ENCODE results near the gene ACAT1. TPM values are rescaled to one million over a fixed set of nuclear protein-coding genes. Genes with fewer than 3 reads are reported as not detected.

ACAT1 gene
- total RNA-seq, 4 donors from 2014 or later, result 288 to 950 (median 605) TPM

GRCh38 chr11:108137212-108137611, 15.8 kb downstream of the ACAT1 start:
- Histone ChIP-seq H3K27me3 (no peaks in the 10 kb centered on the region), H3K4me1 (peaks cover 16 to 17% of the 10 kb centered on the region in 2 donors), H3K9me3 (no peaks in the 10 kb centered on the region), H3K36me3 (peaks cover 8 to 59% of the 10 kb centered on the region in 2 donors), H3K27ac (peak overlapping the region in 3 of 4 donors; percentile 33 to 70 (median 67)), H3K4me3 (no peak overlapping the region)
- in situ Hi-C loops (cut with MboI; ENCODE audit: low sequenced_read_pairs in 4 of 4) (no loop called here), intact Hi-C loops (cut with DNase I; ENCODE audit: low total_unique reads) (no loop called here)
- DNase-seq, result no peak
- TF ChIP-seq, protein P1, sequence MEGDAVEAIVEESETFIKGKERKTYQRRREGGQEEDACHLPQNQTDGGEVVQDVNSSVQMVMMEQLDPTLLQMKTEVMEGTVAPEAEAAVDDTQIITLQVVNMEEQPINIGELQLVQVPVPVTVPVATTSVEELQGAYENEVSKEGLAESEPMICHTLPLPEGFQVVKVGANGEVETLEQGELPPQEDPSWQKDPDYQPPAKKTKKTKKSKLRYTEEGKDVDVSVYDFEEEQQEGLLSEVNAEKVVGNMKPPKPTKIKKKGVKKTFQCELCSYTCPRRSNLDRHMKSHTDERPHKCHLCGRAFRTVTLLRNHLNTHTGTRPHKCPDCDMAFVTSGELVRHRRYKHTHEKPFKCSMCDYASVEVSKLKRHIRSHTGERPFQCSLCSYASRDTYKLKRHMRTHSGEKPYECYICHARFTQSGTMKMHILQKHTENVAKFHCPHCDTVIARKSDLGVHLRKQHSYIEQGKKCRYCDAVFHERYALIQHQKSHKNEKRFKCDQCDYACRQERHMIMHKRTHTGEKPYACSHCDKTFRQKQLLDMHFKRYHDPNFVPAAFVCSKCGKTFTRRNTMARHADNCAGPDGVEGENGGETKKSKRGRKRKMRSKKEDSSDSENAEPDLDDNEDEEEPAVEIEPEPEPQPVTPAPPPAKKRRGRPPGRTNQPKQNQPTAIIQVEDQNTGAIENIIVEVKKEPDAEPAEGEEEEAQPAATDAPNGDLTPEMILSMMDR (IDR thresholded peaks at IDR 0.05 in 4 of 5, conservative IDR thresholded peaks at IDR 0.05 in 1 of 5), result no peak
- no peak for TF ChIP-seq POLR2A (IDR thresholded peaks at IDR 0.05)
- no peak for ATAC-seq

GRCh38 chr11:108142304-108142703, 20.9 kb downstream of the ACAT1 start:
- Histone ChIP-seq H3K27ac (no peak overlapping the region), H3K27me3 (no peaks in the 10 kb centered on the region), H3K36me3 (peaks cover 13 to 92% of the 10 kb centered on the region in 2 donors), H3K9me3 (no peaks in the 10 kb centered on the region), H3K4me3 (no peak overlapping the region), H3K4me1 (no peaks in the 10 kb centered on the region)
- DNase-seq, result no peak
- in situ Hi-C loops (cut with MboI; ENCODE audit: low sequenced_read_pairs in 4 of 4), result no loop called here
- intact Hi-C loops (cut with DNase I; ENCODE audit: low total_unique reads), result no loop called here
- no peak for TF ChIP-seq POLR2A (IDR thresholded peaks at IDR 0.05)
- TF ChIP-seq, protein P1 (IDR thresholded peaks at IDR 0.05 in 4 of 5, conservative IDR thresholded peaks at IDR 0.05 in 1 of 5), result no peak
- no peak for ATAC-seq

DNA sequence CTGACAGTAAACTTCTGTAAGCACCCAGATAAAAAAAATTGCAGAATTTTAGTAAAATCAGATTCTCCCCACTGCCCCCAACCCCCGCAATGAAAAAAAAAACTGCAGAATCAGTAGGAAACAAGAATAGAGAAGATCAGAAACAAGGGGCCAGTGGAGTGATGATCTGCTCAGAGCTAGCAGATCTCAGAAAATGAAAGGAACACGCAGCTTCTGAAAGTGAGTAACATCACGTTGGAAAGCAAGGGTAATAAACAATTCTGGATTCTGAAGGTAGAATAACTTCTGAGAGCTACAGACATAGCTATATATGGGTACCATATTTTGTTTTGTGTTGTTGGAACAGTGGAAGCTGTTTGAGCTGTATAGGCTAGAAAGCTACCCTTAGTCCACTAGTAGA, 23.2 kb downstream of the ACAT1 start:
- intact Hi-C loops (cut with DNase I; ENCODE audit: low total_unique reads), result no loop called here
- ATAC-seq (no peak), DNase-seq (no peak)
- Histone ChIP-seq H3K4me3 (no peak overlapping the region), H3K27ac (no peak overlapping the region), H3K27me3 (no peaks in the 10 kb centered on the region), H3K9me3 (no peaks in the 10 kb centered on the region), H3K36me3 (peaks cover 10 to 100% of the 10 kb centered on the region in 2 donors), H3K4me1 (no peaks in the 10 kb centered on the region)
- TF ChIP-seq, protein P1 (IDR thresholded peaks at IDR 0.05 in 4 of 5, conservative IDR thresholded peaks at IDR 0.05 in 1 of 5), result no peak
- no peak for TF ChIP-seq POLR2A (IDR thresholded peaks at IDR 0.05)
- in situ Hi-C loops (cut with MboI; ENCODE audit: low sequenced_read_pairs in 4 of 4), result no loop called here

- Histone ChIP-seq H3K4me3 (no peak overlapping the region), H3K36me3 (peaks cover 5 to 96% of the 10 kb centered on the region in 2 donors), H3K27ac (peak overlapping the region in 1 of 4 donors; percentile 19), H3K4me1 (no peaks in the 10 kb centered on the region), H3K9me3 (no peaks in the 10 kb centered on the region), H3K27me3 (no peaks in the 10 kb centered on the region)
- in situ Hi-C loops (cut with MboI; ENCODE audit: low sequenced_read_pairs in 4 of 4) (no loop called here), intact Hi-C loops (cut with DNase I; ENCODE audit: low total_unique reads) (no loop called here)
- ATAC-seq (peak in 1 of 2 donors; percentile 68), DNase-seq (no peak)
- TF ChIP-seq, protein P1 (IDR thresholded peaks at IDR 0.05 in 4 of 5, conservative IDR thresholded peaks at IDR 0.05 in 1 of 5), result no peak
- TF ChIP-seq POLR2A (IDR thresholded peaks at IDR 0.05), result no peak
These were observed 25.8 kb downstream of the ACAT1 start for GRCh38 chr11:108147150-108147549.

DNA sequence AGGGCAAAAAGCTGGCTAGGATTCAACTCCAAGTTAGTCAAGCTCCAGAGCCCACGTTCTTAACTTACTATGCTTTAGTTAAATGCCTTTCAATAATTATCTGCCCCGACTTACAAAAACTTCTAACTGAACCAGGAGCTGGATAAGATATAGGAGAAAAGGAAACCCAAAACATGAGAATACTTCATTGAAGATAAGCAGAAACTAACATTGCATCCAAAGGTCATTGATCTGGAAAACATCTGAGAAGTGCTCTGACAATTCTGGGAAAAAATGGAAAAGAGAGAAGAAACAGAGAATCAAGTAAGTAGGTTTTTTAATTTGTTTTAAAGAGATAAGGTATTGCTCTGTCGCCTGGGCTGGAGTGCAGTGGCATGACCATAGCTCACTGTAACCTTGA, 27.2 kb downstream of the ACAT1 start:
- no peak overlapping the region for H3K27ac ChIP-seq

More for the DNA sequence above, 27.2 kb downstream of the ACAT1 start:
- H3K27me3 ChIP-seq, result no peaks in the 10 kb centered on the region
- H3K36me3 ChIP-seq, result peaks cover 5 to 90% of the 10 kb centered on the region in 2 donors
- no peaks in the 10 kb centered on the region for H3K4me1 ChIP-seq
- no peaks in the 10 kb centered on the region for H3K9me3 ChIP-seq
- no peak for ATAC-seq
- in situ Hi-C loops (cut with MboI; ENCODE audit: low sequenced_read_pairs in 4 of 4) (no loop called here), intact Hi-C loops (cut with DNase I; ENCODE audit: low total_unique reads) (no loop called here)
- no peak for TF ChIP-seq POLR2A (IDR thresholded peaks at IDR 0.05)
- TF ChIP-seq, protein P1 (IDR thresholded peaks at IDR 0.05 in 4 of 5, conservative IDR thresholded peaks at IDR 0.05 in 1 of 5), result no peak
- H3K4me3 ChIP-seq, result no peak overlapping the region
- no peak for DNase-seq

Data from gastrocnemius medialis (tissue), 4 donors.